DMS79 (cell line): Measurements from ENCODE around the gene ANKRD18A.
"Not testable (repeated sequence)": the region's sequence is repeated elsewhere in the genome, so short reads cannot be mapped to it uniquely, and the experiment has no call there.

ENCODE experiments used
- DNase-seq: peaks from one replicate; lab custom pipeline; 2025; lab: John Stamatoyannopoulos, UW

ANKRD18A gene

DNA sequence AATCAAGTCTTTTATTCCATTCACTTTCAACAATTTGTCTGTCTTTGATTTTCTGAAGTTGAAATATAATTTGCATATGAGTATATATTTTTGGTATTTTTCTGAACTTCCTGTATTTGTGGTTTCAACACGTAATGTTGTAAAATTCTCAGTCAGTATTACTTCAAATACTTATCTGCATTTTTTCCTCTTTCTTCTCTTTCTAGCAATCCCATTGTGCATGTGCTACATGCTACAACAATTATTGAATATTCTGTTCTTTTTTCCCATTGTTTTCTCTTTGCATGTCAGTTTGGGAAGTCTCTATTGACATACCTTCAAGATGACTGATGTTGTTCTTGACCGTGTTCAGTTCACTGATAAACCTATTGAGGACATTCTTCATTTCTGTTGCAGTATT, 5.6 kb upstream of the ANKRD18A start:
- DNase-seq, result no peak

DNA sequence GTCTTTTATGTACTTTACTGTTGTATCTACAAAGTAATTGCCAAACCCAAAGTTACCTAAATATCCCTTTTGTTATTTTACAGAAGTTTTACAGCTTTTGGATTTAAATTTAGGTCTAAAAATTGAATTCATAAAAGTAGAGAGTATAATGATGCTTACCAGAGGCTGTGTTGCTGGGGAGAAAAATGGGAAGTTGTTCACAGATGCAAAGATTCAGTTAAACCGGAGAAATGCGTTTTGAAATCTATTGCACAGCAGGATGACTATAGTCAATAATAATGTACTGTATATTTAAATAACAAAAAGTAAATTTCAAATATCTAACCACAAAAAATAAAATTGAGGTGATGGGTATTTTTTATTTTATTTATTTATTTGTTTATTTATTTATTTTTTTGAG, 2.6 kb upstream of the ANKRD18A start:
- no peak for DNase-seq

GRCh38 chr9:38622288-38622674, 1.9 kb upstream of the ANKRD18A start:
- peak; percentile 33 for DNase-seq

GRCh38 chr9:38621434-38622287, 1.3 kb upstream of the ANKRD18A start:
- no peak for DNase-seq

GRCh38 chr9:38619556-38620447, 594 bp downstream of the ANKRD18A start:
- no peak for DNase-seq

- DNase-seq, result not testable (repeated sequence)
These were observed 22.2 kb downstream of the ANKRD18A start for GRCh38 chr9:38598029-38598745.

DNA sequence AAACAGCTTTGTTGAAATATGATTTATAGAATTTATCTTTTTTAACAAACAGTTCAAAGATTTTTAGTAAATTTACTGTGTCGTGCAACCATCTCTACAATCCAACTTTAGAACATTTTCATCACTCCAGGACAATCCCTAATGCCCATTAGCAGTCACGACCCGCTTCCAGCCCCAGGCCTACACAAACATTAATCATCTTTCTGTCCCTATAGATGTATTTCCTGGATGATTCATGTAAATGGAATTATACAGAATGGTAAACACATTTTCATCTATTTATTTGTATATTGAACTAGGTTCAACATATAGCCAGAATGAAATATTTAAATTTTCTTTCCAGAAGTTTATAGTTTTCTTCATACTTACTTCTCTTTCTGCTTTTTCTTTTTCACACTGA, 25.3 kb downstream of the ANKRD18A start:
- DNase-seq, result not testable (repeated sequence)

GRCh38 chr9:38591346-38592063, 28.9 kb downstream of the ANKRD18A start:
- peak; percentile 12 for DNase-seq

- not testable (repeated sequence) for DNase-seq
These were observed 36.6 kb downstream of the ANKRD18A start for GRCh38 chr9:38583765-38584164.

DNA sequence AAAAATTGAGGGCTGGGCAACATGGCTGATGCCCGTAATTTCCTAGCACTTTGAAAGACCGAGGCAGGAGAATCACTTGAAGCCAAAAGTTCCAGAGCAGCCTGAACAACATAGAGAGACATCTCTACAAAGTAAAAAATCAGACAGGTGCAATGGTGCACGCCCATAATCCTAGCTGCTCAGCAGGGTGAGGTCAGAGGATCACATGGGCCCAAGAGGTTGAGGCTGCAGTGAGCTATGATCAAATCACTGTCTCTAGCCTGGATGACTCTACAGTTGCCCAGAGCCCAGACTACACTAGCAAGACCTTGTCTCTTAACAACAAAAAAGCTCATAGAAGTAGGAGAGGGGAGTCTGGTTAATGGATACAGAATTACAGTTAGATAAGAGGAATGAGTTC, 40.3 kb downstream of the ANKRD18A start:
- not testable (repeated sequence) for DNase-seq

DNA sequence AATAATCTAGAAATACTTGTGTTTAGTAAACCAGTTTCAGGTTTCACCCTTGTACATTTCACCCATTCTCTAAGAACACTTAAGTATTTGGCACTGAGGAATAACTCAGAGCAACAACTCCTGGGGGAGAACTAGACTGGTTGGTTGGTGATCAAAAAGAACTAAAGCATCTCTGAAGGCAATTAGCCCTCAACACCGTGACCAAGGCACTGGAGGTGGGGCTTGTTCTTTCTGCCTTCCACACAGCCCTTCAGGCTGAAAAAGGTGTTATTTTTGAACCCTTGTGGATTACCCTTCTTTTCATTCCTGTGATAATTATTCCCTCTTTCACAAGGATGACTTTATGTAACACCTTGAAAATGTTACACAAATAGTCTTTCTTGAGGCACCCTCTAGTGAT, 44.2 kb downstream of the ANKRD18A start:
- DNase-seq, result peak; percentile 41

DNA sequence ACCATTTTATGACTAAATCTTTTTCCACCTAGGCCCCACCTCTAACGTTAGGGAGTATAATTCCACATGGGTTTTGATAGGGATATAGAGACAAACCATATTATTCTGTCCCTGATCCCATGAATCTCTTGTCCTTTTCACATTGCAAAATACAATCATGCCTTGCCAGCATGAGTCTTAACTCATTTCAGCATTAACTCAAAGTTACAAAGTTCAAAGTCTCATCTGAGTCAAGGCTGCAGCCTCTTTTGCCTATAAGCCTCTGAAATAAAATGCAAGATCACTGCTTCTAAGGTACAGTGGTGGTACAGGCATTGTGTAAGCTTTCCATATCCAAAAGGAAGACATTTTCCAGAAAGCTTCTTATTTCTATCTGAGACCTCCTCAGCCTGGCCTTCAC, 54.3 kb downstream of the ANKRD18A start:
- not testable (repeated sequence) for DNase-seq

DNA sequence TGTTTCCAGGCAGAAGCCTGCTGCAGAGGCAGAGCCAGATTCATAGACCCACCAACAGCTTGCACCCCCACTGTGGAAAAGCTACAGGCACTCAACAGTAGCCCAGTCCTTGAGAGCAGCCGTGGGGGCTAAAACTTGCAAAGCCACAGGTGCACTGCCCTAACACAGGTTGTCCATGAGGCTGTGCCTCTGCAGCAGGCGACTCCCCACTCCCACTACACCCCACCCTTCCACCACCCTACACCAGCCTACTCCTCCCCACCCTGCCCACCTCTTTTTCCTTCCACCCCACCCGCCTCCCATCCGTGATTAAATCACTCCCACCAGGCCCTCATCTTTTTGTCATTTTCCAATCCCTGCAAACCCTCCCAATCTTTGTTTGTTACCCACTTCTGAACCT, 55.2 kb downstream of the ANKRD18A start:
- not testable (repeated sequence) for DNase-seq

GRCh38 chr9:38563911-38564310, 56.5 kb downstream of the ANKRD18A start:
- DNase-seq, result not testable (repeated sequence)

- DNase-seq, result not testable (repeated sequence)
These were observed 59.3 kb downstream of the ANKRD18A start for GRCh38 chr9:38561134-38561533.

DNA sequence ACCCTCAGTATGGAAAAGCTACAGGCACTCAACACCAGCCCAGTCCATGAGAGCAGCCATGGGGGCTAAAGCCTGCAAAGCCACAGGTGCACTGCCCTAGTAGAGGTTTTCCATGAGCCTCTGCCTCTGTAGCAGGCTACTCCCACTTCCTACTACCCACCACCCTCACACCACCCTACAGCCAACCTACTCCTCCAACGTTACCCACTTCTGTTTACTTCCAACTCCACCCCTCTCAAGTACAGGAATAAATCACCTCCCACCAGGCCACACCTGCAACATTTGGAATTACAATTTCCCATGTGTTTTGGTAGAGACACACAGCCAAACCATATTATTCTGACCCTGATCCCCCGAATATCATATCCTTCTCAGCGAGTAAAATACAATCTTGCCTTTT, 61.2 kb downstream of the ANKRD18A start:
- DNase-seq, result not testable (repeated sequence)

- not testable (repeated sequence) for DNase-seq
These were observed 62.6 kb downstream of the ANKRD18A start for GRCh38 chr9:38557746-38558145.

DNA sequence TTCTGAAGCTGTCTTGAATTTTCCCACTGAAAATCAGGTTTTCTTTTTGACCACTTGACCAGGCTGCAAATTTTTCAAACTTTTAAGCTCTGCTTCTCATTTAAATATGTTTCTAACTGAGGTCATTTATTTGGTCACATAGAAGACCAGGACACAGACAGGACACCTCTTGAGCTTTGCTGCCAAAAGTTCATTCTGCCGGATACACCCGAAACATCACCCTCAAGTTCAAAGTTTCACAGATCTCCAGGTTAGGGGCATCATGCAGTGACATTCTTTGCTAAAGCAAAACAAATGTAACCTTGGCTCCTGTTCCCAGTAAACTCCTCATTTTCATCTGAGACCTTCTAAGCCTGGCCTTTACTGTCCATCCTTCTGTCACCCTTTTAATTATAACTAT, 65.4 kb downstream of the ANKRD18A start:
- DNase-seq, result not testable (repeated sequence)

- not testable (repeated sequence) for DNase-seq
These were observed 67.4 kb downstream of the ANKRD18A start for GRCh38 chr9:38553019-38553418.

- DNase-seq, result not testable (repeated sequence)
These were observed 73.8 kb downstream of the ANKRD18A start for GRCh38 chr9:38546497-38547163.

DNA sequence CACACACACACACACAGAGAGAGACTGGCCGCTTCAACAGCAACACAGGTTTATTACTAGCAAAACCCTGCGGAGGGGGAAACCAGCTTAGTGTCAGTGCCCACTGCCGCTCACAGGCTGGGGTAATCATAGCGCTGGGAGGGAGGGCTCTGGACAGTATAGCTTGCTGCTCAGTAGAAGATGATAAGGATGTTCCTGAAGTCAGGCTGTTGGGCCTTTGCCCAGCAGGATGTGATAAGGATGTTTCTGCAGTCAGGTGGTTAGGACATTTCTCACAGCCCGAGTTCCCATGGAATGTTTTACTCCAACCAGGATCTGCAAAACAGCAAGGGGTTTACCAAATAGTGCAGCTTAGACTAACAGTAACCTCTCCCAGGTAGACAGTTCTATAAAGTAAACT, 79.9 kb downstream of the ANKRD18A start:
- not testable (repeated sequence) for DNase-seq
